Endothelial cell of umbilical vein (primary cell): ENCODE measurements around the gene SLC36A3. TPM values are rescaled to one million over a fixed set of nuclear protein-coding genes. Genes with fewer than 3 reads are reported as not detected.

Experiments
- BruUV-seq: library from RNA; stranded (reverse); fragments of 400-500 nt; replicated peaks from 2 replicates; lab custom pipeline; 2021; lab: Mats Ljungman, UMichigan
- CTCF ChIA-PET: fragments of 300-600, 350-600 bp; sonication (Branson Sonifier 250); formaldehyde crosslinking; loops from one replicate; lab custom pipeline; 2021; ENCODE audit warnings: antibody characterized with exemption, inconsistent platforms; lab: Charles Lee
- POLR2A ChIA-PET: fragments of 300-600, 350-600 bp; sonication (Branson Sonifier 250); formaldehyde crosslinking; loops from one replicate; lab custom pipeline; 2021; ENCODE audit warnings: antibody characterized with exemption, inconsistent platforms; lab: Charles Lee
- DNase-seq: peaks from one replicate; pipeline ENCODE4 v3.0.0-alpha.2; 2011; ENCODE audit warnings: low read depth, low spot score
- FAIRE-seq: peaks from 2 replicates; lab custom pipeline; 2011; peaks lifted over from hg19 to GRCh38; lab: Jason Lieb, UNC
- H2AFZ ChIP-seq: 2 replicates; pipeline ENCODE4 v1.6.0; 2012; ENCODE audit warnings: low read depth, low read length, control low read depth, inconsistent platforms
- H3K27ac ChIP-seq: 2 replicates; pipeline ENCODE4 v1.5.1; 2011; ENCODE audit warnings: low read depth, mild to moderate bottlenecking, control low read depth, low read length, moderate library complexity; ENCODE audit not compliant: insufficient read depth
- H3K27me3 ChIP-seq, 2 experiments: 2 replicates each; pipeline versions ENCODE4 v1.6.0 to v1.6.1; 2011; ENCODE audit warnings: low read length in 2 of 2, mixed read lengths in 1 of 2; ENCODE audit not compliant: control insufficient read depth in 2 of 2, insufficient read depth in 2 of 2
- H3K36me3 ChIP-seq, 2 experiments: 2 replicates in 1 of 2; 3 replicates in 1 of 2; pipeline ENCODE4 v1.5.1; 2011; ENCODE audit warnings: low read length in 2 of 2, mild to moderate bottlenecking in 1 of 2, moderate library complexity in 1 of 2; ENCODE audit not compliant: control insufficient read depth in 2 of 2, insufficient read depth in 2 of 2; ENCODE audit errors: extremely low read depth in 1 of 2
- H3K4me1 ChIP-seq: 3 replicates; pipeline ENCODE4 v1.5.1; 2011; ENCODE audit warnings: mild to moderate bottlenecking, low read length; ENCODE audit not compliant: control insufficient read depth, insufficient read depth; ENCODE audit errors: extremely low read depth
- H3K4me2 ChIP-seq: 2 replicates; pipeline ENCODE4 v1.6.1; 2011; ENCODE audit warnings: low read length, control low read depth, mixed read lengths; ENCODE audit not compliant: insufficient read depth
- H3K4me3 ChIP-seq, 3 experiments: fragments of 200-600 bp in 1 of 3; sonication (generic), shearing (Covaris generic) in 1 of 3; replicated peaks in 1 of 3; 2 replicates each; pipeline ENCODE4 v1.5.1; 2011 to 2016; ENCODE audit warnings: control low read depth in 3 of 3, low read length in 3 of 3, mild to moderate bottlenecking in 2 of 3, inconsistent platforms in 1 of 3, low read depth in 1 of 3, moderate library complexity in 1 of 3; ENCODE audit not compliant: insufficient read depth in 1 of 3
- H3K79me2 ChIP-seq: 2 replicates; pipeline ENCODE4 v1.6.0; 2012; ENCODE audit warnings: low read length, inconsistent platforms; ENCODE audit not compliant: control insufficient read depth, insufficient read depth
- H3K9ac ChIP-seq: replicated peaks from 2 replicates; pipeline ENCODE3; 2011; ENCODE audit warnings: low read length, control low read depth; ENCODE audit not compliant: insufficient read depth; ENCODE audit errors: extremely low read depth
- H3K9me1 ChIP-seq: replicated peaks from 3 replicates; pipeline ENCODE4 v1.6.0; 2011; ENCODE audit warnings: mild to moderate bottlenecking, low read length; ENCODE audit not compliant: control insufficient read depth, insufficient read depth; ENCODE audit errors: extremely low read depth
- H3K9me3 ChIP-seq: replicated peaks from 2 replicates; pipeline ENCODE4 v1.5.1; 2012; ENCODE audit warnings: low read length, inconsistent platforms; ENCODE audit not compliant: control insufficient read depth, insufficient read depth
- H4K20me1 ChIP-seq: replicated peaks from 2 replicates; pipeline ENCODE3; 2011; ENCODE audit warnings: mild to moderate bottlenecking, low read length; ENCODE audit not compliant: control insufficient read depth, insufficient read depth; ENCODE audit errors: extremely low read depth
- CTCF ChIP-seq, 2 donors: IDR thresholded peaks; 1 replicate in 1 of 2; 2 replicates in 1 of 2; pipeline ENCODE4 v1.5.1; 2011; ENCODE audit warnings: low read length in 2 of 2, mild to moderate bottlenecking in 2 of 2, moderate library complexity in 2 of 2, control low read depth in 1 of 2, inconsistent platforms in 1 of 2, low read depth in 1 of 2; ENCODE audit not compliant: insufficient read depth in 1 of 2; ENCODE audit errors: extremely low read depth in 1 of 2
- EZH2 ChIP-seq: IDR thresholded peaks from 2 replicates; pipeline ENCODE4 v1.6.1; 2012; ENCODE audit warnings: borderline replicate concordance, low read depth, mild to moderate bottlenecking, moderate library complexity, low read length, inconsistent platforms; ENCODE audit not compliant: severe bottlenecking
- FOS ChIP-seq: IDR thresholded peaks from 2 replicates; pipeline ENCODE4 v1.6.1; 2011; ENCODE audit warnings: mild to moderate bottlenecking, low read length, moderate library complexity, borderline replicate concordance; ENCODE audit not compliant: insufficient read depth
- GATA2 ChIP-seq: IDR thresholded peaks from 2 replicates; pipeline ENCODE4 v1.7.0; 2011; ENCODE audit warnings: low read depth, mild to moderate bottlenecking, moderate library complexity, mixed read lengths, low read length; ENCODE audit not compliant: insufficient read length, insufficient read depth
- JUN ChIP-seq: IDR thresholded peaks from 2 replicates; pipeline ENCODE4 v1.6.1; 2011; ENCODE audit warnings: borderline replicate concordance, low read depth; ENCODE audit not compliant: insufficient read length, insufficient read depth
- MAX ChIP-seq: IDR thresholded peaks from 2 replicates; pipeline ENCODE4 v1.6.1; 2011; ENCODE audit not compliant: insufficient read depth, insufficient read length
- MYC ChIP-seq: IDR thresholded peaks from one replicate; pipeline ENCODE4 v1.6.1; 2011; ENCODE audit warnings: mild to moderate bottlenecking, low read depth, low read length
- POLR2A ChIP-seq: IDR thresholded peaks from 2 replicates; pipeline ENCODE4 v1.6.1; 2012; ENCODE audit warnings: low read depth, mild to moderate bottlenecking, control low read depth, low read length
- POLR2AphosphoS5 ChIP-seq: IDR thresholded peaks from 2 replicates; pipeline ENCODE4 v1.6.1; 2012; ENCODE audit warnings: low read depth, mild to moderate bottlenecking, control low read depth, low read length, moderate library complexity; ENCODE audit not compliant: insufficient read depth
- dilution Hi-C: fragments of 300-500 bp; cut with MboI; formaldehyde crosslinking; loops from one replicate; pipeline ENCODE4 v1.15.0; 2019; ENCODE audit warnings: low sequenced_read_pairs; ENCODE audit not compliant: extremely low pct_ligation_motif_present
- intact Hi-C: fragments of 100-400 bp; cut with micrococcal nuclease; formaldehyde crosslinking; loops from one replicate; pipeline ENCODE4 v1.10.0; 2022
- polyA plus RNA-seq, 4 experiments: library from polyadenylated mRNA; depleted of rRNA in 3 of 4; stranded (reverse) in 3 of 4; unstranded in 1 of 4; fragments of >200 nt; gene quantifications; 2 replicates each; pipeline versions ENCODE4 v1.2.1 to v1.2.3, GENCODE V29; 2011 to 2012; ENCODE audit warnings: missing spikeins in 1 of 4
- total RNA-seq: library from RNA; stranded (reverse); gene quantifications from 2 replicates; pipeline ENCODE4 v1.2.3, GENCODE V29; 2021

Gene SLC36A3
- total and polyA plus RNA-seq, 2 donors (not counting 3 experiments of a cell fraction or from before 2014, with no cell fraction given) = not detected

- H3K4me3 ChIP-seq = no peak overlapping the region
- no peaks in the 10 kb centered on the region for H3K79me2 ChIP-seq
- POLR2A ChIA-PET = no interaction called here
- no peak overlapping the region for H2AFZ ChIP-seq
- no peak overlapping the region for H3K4me2 ChIP-seq
- dilution Hi-C loops (no loop called here), intact Hi-C loops (no loop called here)
- TF ChIP-seq MYC = no peak
- TF ChIP-seq CTCF (IDR thresholded peaks at IDR 0.05; ENCODE audit: extremely low read depth in 1 of 2, insufficient read depth in 1 of 2, low read depth in 1 of 2, low read length in 2 of 2) = no peak
- TF ChIP-seq POLR2A = no peak
- TF ChIP-seq JUN = no peak
- no peak for TF ChIP-seq FOS
- no peak for TF ChIP-seq EZH2
- TF ChIP-seq MAX = no peak
- TF ChIP-seq GATA2 = no peak
- no peak for TF ChIP-seq POLR2AphosphoS5
- no peaks in the 10 kb centered on the region for H3K9me3 ChIP-seq
- H3K36me3 ChIP-seq = no peaks in the 10 kb centered on the region
- no peak for DNase-seq
- H3K27me3 ChIP-seq = peaks cover 3 to 5% of the 10 kb centered on the region in 2 experiments
- H3K9me1 ChIP-seq = no peaks in the 10 kb centered on the region
- BruUV-seq = no TSS peak
- H3K27ac ChIP-seq = no peak overlapping the region
- H3K4me1 ChIP-seq = no peaks in the 10 kb centered on the region
- FAIRE-seq = no peak
- no peak overlapping the region for H3K9ac ChIP-seq
- CTCF ChIA-PET = interaction anchor here (0.7 to 3.2 kb wide), 4 partner anchors 7 to 105 kb away, joined by 3 to 30 read pairs (median 4); partner anchors contain the start of gene GM2A
- no peaks in the 10 kb centered on the region for H4K20me1 ChIP-seq
These were observed 72.2 kb downstream of the SLC36A3 start for GRCh38 chr5:151231359-151231758.
